ENCODE data around the gene HAUS8. TPM values are rescaled to one million over a fixed set of nuclear protein-coding genes. Genes with fewer than 3 reads are reported as not detected.

The HAUS8 gene
- total and polyA plus RNA-seq, 2 donors (not counting 3 experiments of a cell fraction or from before 2014, with no cell fraction given): 9.6 to 30.3 TPM

GRCh38 chr19:17112700-17113099, 37.4 kb upstream of the HAUS8 start:
- Histone ChIP-seq H3K9ac (replicated peaks; ENCODE audit: extremely low read depth, insufficient read depth, low read length) (no peak overlapping the region), H3K4me1 (ENCODE audit: control insufficient read depth, extremely low read depth, insufficient read depth, low read length) (peaks cover 6% of the 10 kb centered on the region), H3K36me3 (ENCODE audit: control insufficient read depth in 2 of 2, extremely low read depth in 1 of 2, insufficient read depth in 2 of 2, low read length in 2 of 2) (peaks cover 0 to 14% of the 10 kb centered on the region in 2 experiments), H3K27ac (ENCODE audit: insufficient read depth, low read depth, low read length) (no peak overlapping the region), H2AFZ (ENCODE audit: low read depth, low read length) (no peak overlapping the region), H3K79me2 (ENCODE audit: control insufficient read depth, insufficient read depth, low read length) (peaks cover 63% of the 10 kb centered on the region), H3K4me2 (ENCODE audit: insufficient read depth, low read length) (no peak overlapping the region), H4K20me1 (replicated peaks; ENCODE audit: control insufficient read depth, extremely low read depth, insufficient read depth, low read length) (no peaks in the 10 kb centered on the region), H3K9me3 (replicated peaks; ENCODE audit: control insufficient read depth, insufficient read depth, low read length) (no peaks in the 10 kb centered on the region), H3K9me1 (replicated peaks; ENCODE audit: control insufficient read depth, extremely low read depth, insufficient read depth, low read length) (no peaks in the 10 kb centered on the region), H3K4me3 (replicated peaks in 1 of 3; ENCODE audit: insufficient read depth in 1 of 3, low read depth in 1 of 3, low read length in 3 of 3) (no peak overlapping the region), H3K27me3 (ENCODE audit: control insufficient read depth in 2 of 2, insufficient read depth in 2 of 2, low read length in 2 of 2) (no peaks in the 10 kb centered on the region)
- FAIRE-seq (no peak), DNase-seq (ENCODE audit: low read depth, low spot score) (no peak)
- CTCF ChIA-PET: no interaction called here
- dilution Hi-C loops (cut with MboI; ENCODE audit: extremely low pct_ligation_motif_present, low sequenced_read_pairs): no loop called here
- POLR2A ChIA-PET: no interaction called here
- BruUV-seq (replicated peaks): no TSS peak
- TF ChIP-seq POLR2A (IDR thresholded peaks at IDR 0.05; ENCODE audit: low read depth, low read length) (no peak), MYC (IDR thresholded peaks at IDR 0.05; ENCODE audit: low read depth, low read length) (no peak), MAX (IDR thresholded peaks at IDR 0.05; ENCODE audit: insufficient read depth, insufficient read length) (no peak), POLR2AphosphoS5 (IDR thresholded peaks at IDR 0.05; ENCODE audit: insufficient read depth, low read depth, low read length) (no peak), EZH2 (IDR thresholded peaks at IDR 0.05; ENCODE audit: borderline replicate concordance, low read depth, low read length, severe bottlenecking) (no peak), CTCF (IDR thresholded peaks at IDR 0.05; ENCODE audit: extremely low read depth in 1 of 2, insufficient read depth in 1 of 2, low read depth in 1 of 2, low read length in 2 of 2) (no peak), FOS (IDR thresholded peaks at IDR 0.05; ENCODE audit: borderline replicate concordance, insufficient read depth, low read length) (no peak), GATA2 (IDR thresholded peaks at IDR 0.05; ENCODE audit: insufficient read depth, insufficient read length, low read depth, low read length) (no peak), JUN (IDR thresholded peaks at IDR 0.05; ENCODE audit: borderline replicate concordance, insufficient read depth, insufficient read length, low read depth) (no peak)
- intact Hi-C loops (cut with micrococcal nuclease): no loop called here
